ENCODE measurements around the gene PORCN. TPM values are rescaled to one million over a fixed set of nuclear protein-coding genes. Genes with fewer than 3 reads are reported as not detected.
A peak's percentile ranks its signal among the peaks of the same experiment; 100 is the strongest.

PORCN gene
- total and polyA plus RNA-seq, 9 of the 15 experiments (the other 6 are each of a cell fraction or from before 2014, with no cell fraction given), result 0.34 to 5.1 (median 2.8) TPM

- TF ChIP-seq SAFB2 (IDR thresholded peaks at IDR 0.05; ENCODE audit: borderline replicate concordance, low read depth, low read length, severe bottlenecking) (no peak), BCOR (IDR thresholded peaks at IDR 0.05) (no peak), DACH1 (IDR thresholded peaks at IDR 0.05; ENCODE audit: partially characterized antibody) (no peak), ZNF584 (CRISPR knock-in tag; IDR thresholded peaks at IDR 0.05; ENCODE audit: low read depth) (no peak), MLX (CRISPR knock-in tag; conservative IDR thresholded peaks at IDR 0.05) (no peak), HMGN3 (IDR thresholded peaks at IDR 0.05; ENCODE audit: borderline replicate concordance, extremely low read depth, insufficient read length, low read depth, low read length) (no peak), ETV5 (CRISPR knock-in tag; IDR thresholded peaks at IDR 0.05; ENCODE audit: low read depth) (no peak), ZNF445 (CRISPR knock-in tag; IDR thresholded peaks at IDR 0.05; ENCODE audit: low read depth) (no peak), CBFA2T3 (IDR thresholded peaks at IDR 0.05) (peak; percentile 43), E2F8 (IDR thresholded peaks at IDR 0.05; ENCODE audit: low read depth, partially characterized antibody) (no peak), CUX1 (CRISPR knock-in tag; IDR thresholded peaks at IDR 0.05) (no peak), ZNF140 (CRISPR knock-in tag; IDR thresholded peaks at IDR 0.05) (no peak), MNT (conservative IDR thresholded peaks at IDR 0.05) (no peak), SMARCE1 (IDR thresholded peaks at IDR 0.05) (peak; percentile 52), TFAM (CRISPR knock-in tag; conservative IDR thresholded peaks at IDR 0.05) (no peak), ZNF174 (CRISPR knock-in tag; IDR thresholded peaks at IDR 0.05) (no peak), POLR3G (IDR thresholded peaks at IDR 0.05; ENCODE audit: extremely low read depth, insufficient read length, insufficient replicate concordance) (no peak), CXXC5 (CRISPR knock-in tag; IDR thresholded peaks at IDR 0.05) (no peak), MTA3 (IDR thresholded peaks at IDR 0.05; ENCODE audit: borderline replicate concordance) (no peak)
These were observed 22.7 kb downstream of the PORCN start (continued) for GRCh38 chrX:48531358-48531959.
